Type B pancreatic cell (in vitro differentiated cells): ENCODE results near the gene IL1RAPL2. TPM values are rescaled to one million over a fixed set of nuclear protein-coding genes. Genes with fewer than 3 reads are reported as not detected.

ENCODE experiments used
- DNase-seq: peaks from one replicate; pipeline ENCODE4 v3.0.0; 2021; ENCODE audit warnings: mixed read lengths; ENCODE audit not compliant: unreplicated experiment; ENCODE audit errors: extremely low spot score
- H3K27ac Mint-ChIP-seq: 2 replicates; pipeline ENCODE4 v1.8.0; 2021; ENCODE audit warnings: mild to moderate bottlenecking, mixed read lengths
- H3K27me3 Mint-ChIP-seq: 2 replicates; pipeline ENCODE4 v1.8.0; 2021; ENCODE audit warnings: mixed read lengths
- H3K36me3 Mint-ChIP-seq: 2 replicates; pipeline ENCODE4 v1.8.0; 2021; ENCODE audit warnings: mixed read lengths
- H3K4me1 Mint-ChIP-seq: one replicate; pipeline ENCODE4 v1.8.0; 2021; ENCODE audit warnings: mixed read lengths; ENCODE audit not compliant: unreplicated experiment
- H3K4me3 Mint-ChIP-seq: 2 replicates; pipeline ENCODE4 v1.8.0; 2021; ENCODE audit warnings: mild to moderate bottlenecking, mixed read lengths
- H3K9me3 Mint-ChIP-seq: 2 replicates; pipeline ENCODE4 v1.8.0; 2021; ENCODE audit warnings: mixed read lengths
- total RNA-seq: library from RNA; stranded (reverse); gene quantifications from 2 replicates; pipeline ENCODE4 v1.2.1, GENCODE V29; 2021; ENCODE audit warnings: low replicate concordance
- TF ChIP-seq, protein P1 (sequence below): fragments of 200-600 bp; sonication (generic); conservative IDR thresholded peaks from 2 replicates; pipeline ENCODE4 v1.5.0; 2021; ENCODE audit warnings: antibody characterized with exemption, mild to moderate bottlenecking

The IL1RAPL2 gene
- total RNA-seq, 1 donor from 2014 or later, result 4.5 TPM

DNA sequence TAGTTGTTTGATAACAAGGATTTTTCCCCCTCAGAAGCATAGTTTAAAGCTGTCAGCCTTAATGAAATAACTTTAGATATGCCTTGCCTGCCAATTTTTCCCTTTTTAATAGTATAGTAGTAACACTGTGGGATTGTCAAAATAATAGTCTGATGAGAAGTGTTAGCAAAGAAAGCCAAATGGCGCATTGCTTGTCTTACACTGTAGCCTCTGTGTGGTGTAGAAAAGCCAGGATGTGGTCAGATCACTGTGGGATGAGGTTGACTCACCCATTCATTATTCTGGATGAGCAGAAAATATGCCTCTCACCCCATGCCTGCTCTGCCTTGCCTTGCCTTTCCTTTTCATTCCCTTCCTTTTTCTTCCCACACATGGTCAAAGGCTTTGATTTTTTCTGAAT is 998.5 kb downstream of the IL1RAPL2 start:
- H3K9me3 Mint-ChIP-seq, result no peaks in the 10 kb centered on the region
- no peak overlapping the region for H3K27ac Mint-ChIP-seq
- H3K4me3 Mint-ChIP-seq, result no peak overlapping the region

DNA sequence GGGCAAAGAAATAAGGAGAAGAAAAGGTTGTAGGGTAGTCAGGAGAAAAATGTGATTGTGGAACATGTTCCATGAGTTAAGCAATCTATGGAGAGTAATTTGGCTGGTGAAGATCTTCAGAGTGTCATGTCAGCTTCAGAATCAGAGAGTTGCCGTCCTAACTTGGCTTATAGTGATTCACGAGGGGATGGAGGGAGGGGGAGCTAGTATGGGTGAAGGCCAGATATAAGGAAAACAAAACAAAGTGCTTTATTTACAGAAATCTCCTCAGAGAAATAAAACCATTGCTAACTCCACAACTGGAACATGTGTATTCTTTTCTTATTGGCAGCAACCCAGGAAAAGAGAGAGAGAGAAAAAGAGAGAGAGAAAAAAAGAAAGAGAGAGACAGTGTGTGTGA is 999.9 kb downstream of the IL1RAPL2 start:
- H3K4me3 Mint-ChIP-seq, result no peak overlapping the region
- H3K4me1 Mint-ChIP-seq, result no peaks in the 10 kb centered on the region
- no peak overlapping the region for H3K27ac Mint-ChIP-seq
- no peaks in the 10 kb centered on the region for H3K36me3 Mint-ChIP-seq
- H3K9me3 Mint-ChIP-seq, result no peaks in the 10 kb centered on the region
- no peaks in the 10 kb centered on the region for H3K27me3 Mint-ChIP-seq
- TF ChIP-seq, protein P1, sequence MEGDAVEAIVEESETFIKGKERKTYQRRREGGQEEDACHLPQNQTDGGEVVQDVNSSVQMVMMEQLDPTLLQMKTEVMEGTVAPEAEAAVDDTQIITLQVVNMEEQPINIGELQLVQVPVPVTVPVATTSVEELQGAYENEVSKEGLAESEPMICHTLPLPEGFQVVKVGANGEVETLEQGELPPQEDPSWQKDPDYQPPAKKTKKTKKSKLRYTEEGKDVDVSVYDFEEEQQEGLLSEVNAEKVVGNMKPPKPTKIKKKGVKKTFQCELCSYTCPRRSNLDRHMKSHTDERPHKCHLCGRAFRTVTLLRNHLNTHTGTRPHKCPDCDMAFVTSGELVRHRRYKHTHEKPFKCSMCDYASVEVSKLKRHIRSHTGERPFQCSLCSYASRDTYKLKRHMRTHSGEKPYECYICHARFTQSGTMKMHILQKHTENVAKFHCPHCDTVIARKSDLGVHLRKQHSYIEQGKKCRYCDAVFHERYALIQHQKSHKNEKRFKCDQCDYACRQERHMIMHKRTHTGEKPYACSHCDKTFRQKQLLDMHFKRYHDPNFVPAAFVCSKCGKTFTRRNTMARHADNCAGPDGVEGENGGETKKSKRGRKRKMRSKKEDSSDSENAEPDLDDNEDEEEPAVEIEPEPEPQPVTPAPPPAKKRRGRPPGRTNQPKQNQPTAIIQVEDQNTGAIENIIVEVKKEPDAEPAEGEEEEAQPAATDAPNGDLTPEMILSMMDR, result no peak
- no peak for DNase-seq

More for the DNA sequence above, 998.5 kb downstream of the IL1RAPL2 start:
- TF ChIP-seq, protein P1, result no peak
- Mint-ChIP-seq H3K4me1 (no peaks in the 10 kb centered on the region), H3K27me3 (no peaks in the 10 kb centered on the region), H3K36me3 (no peaks in the 10 kb centered on the region)
- no peak for DNase-seq

DNA sequence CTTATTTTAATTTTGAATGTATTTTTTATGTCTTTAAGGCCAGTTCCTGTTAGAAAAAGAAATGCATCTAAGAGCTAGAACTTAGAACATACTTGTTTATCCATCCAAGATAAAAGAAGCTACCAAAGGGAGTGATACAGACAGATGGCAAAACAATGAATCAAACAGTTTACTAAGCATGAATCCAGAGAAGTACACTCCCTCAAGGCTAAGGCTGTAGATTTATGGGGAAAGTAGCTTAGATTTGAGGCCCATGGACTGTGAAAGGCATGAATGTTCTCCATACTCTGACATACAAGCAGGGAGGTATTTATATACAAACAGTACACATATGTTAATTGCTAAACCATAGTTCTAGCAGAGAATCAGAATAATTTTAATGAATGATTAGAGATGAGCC is 1001.1 kb downstream of the IL1RAPL2 start:
- no peaks in the 10 kb centered on the region for H3K9me3 Mint-ChIP-seq
- no peaks in the 10 kb centered on the region for H3K4me1 Mint-ChIP-seq
- TF ChIP-seq, protein P1, result no peak
- no peak overlapping the region for H3K27ac Mint-ChIP-seq
- H3K27me3 Mint-ChIP-seq, result no peaks in the 10 kb centered on the region
- H3K36me3 Mint-ChIP-seq, result no peaks in the 10 kb centered on the region
- no peak overlapping the region for H3K4me3 Mint-ChIP-seq
- DNase-seq, result no peak

DNA sequence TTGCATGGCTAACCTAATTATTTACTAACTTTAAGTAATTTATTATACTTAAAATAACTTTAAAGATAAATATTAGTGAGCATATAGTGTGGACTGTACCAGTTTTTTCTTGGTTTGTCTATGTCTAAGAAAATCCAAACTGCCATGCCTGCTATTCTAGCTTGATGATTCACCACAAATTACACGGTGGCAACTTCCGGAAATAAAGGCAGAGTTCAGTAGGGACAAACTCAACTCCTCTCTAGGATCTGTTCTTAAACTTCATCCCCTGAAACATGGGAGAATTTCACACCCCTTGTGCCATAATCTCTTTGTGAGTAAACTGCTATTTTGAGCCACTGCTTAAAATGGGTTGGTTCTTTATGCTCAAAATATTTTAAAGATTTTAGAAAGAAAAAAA is 1042.7 kb downstream of the IL1RAPL2 start:
- no peaks in the 10 kb centered on the region for H3K36me3 Mint-ChIP-seq
- H3K27me3 Mint-ChIP-seq, result no peaks in the 10 kb centered on the region
- H3K4me3 Mint-ChIP-seq, result no peak overlapping the region
- peaks cover 3% of the 10 kb centered on the region for H3K9me3 Mint-ChIP-seq
- no peaks in the 10 kb centered on the region for H3K4me1 Mint-ChIP-seq
- H3K27ac Mint-ChIP-seq, result no peak overlapping the region
- TF ChIP-seq, protein P1, result no peak
- DNase-seq, result no peak

DNA sequence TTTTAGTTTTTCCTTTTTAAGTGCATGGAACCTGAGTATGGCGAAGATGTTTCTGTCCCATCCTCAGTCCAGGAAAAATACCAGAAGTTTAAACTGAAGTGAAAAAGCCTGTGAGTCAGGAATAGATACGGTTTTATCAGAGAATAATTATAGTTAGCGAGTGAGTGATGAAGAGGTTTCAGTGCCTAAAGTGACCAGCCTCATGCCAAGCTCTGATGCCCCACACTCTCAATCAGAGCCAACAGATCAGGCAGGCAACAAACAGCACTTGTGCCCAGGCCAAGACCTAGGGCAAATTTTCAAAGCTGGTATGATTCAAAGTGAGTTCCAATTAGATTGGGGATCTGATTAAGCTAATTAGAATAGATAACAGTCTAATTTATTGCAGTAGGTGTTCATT is 1043.5 kb downstream of the IL1RAPL2 start:
- Mint-ChIP-seq H3K4me3 (no peak overlapping the region), H3K27ac (no peak overlapping the region), H3K36me3 (no peaks in the 10 kb centered on the region), H3K4me1 (no peaks in the 10 kb centered on the region), H3K9me3 (peaks cover 3% of the 10 kb centered on the region), H3K27me3 (no peaks in the 10 kb centered on the region)
- no peak for DNase-seq
- TF ChIP-seq, protein P1, result no peak

DNA sequence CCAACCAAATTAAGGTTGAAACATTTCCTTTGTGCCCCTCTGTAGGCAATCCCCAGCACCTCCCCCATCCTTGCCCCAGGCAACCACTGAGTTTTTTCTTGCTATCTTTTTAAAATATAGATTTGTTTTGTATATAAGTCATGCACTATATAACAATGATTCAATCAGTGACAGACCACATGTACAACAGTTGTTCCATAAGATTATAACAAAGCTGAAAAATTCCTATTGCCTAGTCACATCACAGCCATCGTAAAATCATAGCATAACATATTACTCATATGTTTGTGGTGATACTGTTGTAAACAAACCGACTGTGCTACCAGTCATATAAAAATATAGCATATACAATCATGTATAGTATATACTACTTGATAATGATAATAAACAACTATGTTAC is 1044.4 kb downstream of the IL1RAPL2 start:
- H3K27ac Mint-ChIP-seq, result no peak overlapping the region
- H3K4me3 Mint-ChIP-seq, result no peak overlapping the region
- no peaks in the 10 kb centered on the region for H3K36me3 Mint-ChIP-seq
- H3K27me3 Mint-ChIP-seq, result no peaks in the 10 kb centered on the region
- no peak for DNase-seq
- H3K9me3 Mint-ChIP-seq, result no peaks in the 10 kb centered on the region
- H3K4me1 Mint-ChIP-seq, result no peaks in the 10 kb centered on the region
- TF ChIP-seq, protein P1, result no peak
